RPMI8226 (cell line): ENCODE data around the gene OCLN.
"Not testable (repeated sequence)": the region's sequence is repeated elsewhere in the genome, so short reads cannot be mapped to it uniquely, and the experiment has no call there.

Experiments
- DNase-seq: peaks from one replicate; pipeline ENCODE4 v3.0.0-alpha.2; 2015

Gene OCLN

DNA sequence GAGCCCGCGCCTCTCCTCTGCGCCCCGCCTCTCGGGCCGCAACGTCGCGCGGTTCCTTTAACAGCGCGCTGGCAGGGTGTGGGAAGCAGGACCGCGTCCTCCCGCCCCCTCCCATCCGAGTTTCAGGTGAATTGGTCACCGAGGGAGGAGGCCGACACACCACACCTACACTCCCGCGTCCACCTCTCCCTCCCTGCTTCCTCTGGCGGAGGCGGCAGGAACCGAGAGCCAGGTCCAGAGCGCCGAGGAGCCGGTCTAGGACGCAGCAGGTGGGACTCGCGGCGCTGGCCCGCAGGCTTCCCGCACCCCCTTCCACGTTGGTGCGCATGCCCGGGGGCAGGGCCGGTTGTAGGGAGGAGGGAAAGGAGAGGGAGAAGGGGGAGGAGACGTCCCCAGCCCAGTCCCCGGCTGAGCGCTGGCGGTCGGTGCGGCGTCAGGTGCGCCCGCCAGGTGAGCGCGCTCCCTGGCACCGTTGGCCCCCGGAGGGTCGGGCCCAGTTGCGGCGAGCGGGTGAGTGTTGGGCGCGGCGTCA is at the start of gene OCLN:
Gene OCLN (plus strand): TSS at position 400 of the 532 bp plus-strand sequence. CDS start 11,455 bp downstream, outside the sequence.
- DNase-seq: peak; percentile 83

DNA sequence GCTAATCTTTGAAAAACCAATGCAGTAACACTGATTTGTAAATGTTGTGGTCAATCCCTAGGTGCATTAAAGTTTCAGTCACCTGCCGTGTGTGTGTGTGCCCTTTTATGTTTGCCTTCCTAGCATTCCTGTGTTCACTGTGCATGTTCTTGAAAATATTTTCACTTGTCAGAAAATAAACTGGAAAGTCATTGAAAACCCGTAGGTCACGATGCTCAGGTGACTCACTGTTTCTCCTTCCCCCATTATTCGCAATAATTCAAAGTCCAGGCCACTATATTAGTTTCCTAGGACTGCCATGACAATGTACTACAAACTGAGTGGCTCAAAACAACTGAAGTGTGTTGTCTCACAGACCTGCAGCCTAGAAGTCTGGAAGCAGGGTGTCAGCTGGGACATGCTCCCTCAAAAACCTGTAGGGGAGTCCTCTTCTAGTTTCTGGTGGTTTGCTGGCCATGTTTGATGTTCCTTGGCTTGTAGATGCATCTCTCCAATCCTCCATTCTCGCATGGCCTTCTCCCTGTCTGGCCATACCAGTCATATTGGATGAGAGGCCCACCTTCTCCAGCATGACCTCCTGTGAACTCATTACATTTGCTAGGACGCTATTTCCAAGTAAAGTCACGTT is 48.3 kb upstream of the OCLN start:
- no peak for DNase-seq

- DNase-seq: no peak
Observed at GRCh38 chr5:69449511-69449910, 43.1 kb upstream of the OCLN start.

- no peak for DNase-seq
Observed at GRCh38 chr5:69450116-69450515, 42.5 kb upstream of the OCLN start.

- not testable (repeated sequence) for DNase-seq
Observed at GRCh38 chr5:69450527-69450926, 42.1 kb upstream of the OCLN start.

GRCh38 chr5:69451941-69452647 is 40.5 kb upstream of the OCLN start:
- no peak for DNase-seq

DNA sequence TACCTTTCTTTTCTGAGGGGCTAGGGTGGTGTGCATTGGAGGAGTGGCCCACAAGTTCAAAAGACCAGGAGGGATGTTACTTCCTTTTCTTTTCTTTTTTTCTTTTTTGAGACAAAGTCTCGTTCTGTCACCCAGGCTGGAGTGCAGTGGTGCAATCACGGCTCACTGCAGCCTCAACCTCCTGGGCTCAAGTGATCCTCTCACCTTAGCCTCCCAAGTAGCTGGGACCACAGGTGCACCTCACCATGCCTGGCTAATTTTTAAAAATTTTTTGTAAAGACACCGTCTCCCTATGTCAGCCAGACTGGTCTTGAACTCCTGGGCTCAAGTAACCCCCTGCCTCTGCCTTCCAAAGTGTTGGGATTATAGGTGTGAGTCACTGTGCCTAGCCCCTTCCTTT is 39.1 kb upstream of the OCLN start:
- not testable (repeated sequence) for DNase-seq

DNA sequence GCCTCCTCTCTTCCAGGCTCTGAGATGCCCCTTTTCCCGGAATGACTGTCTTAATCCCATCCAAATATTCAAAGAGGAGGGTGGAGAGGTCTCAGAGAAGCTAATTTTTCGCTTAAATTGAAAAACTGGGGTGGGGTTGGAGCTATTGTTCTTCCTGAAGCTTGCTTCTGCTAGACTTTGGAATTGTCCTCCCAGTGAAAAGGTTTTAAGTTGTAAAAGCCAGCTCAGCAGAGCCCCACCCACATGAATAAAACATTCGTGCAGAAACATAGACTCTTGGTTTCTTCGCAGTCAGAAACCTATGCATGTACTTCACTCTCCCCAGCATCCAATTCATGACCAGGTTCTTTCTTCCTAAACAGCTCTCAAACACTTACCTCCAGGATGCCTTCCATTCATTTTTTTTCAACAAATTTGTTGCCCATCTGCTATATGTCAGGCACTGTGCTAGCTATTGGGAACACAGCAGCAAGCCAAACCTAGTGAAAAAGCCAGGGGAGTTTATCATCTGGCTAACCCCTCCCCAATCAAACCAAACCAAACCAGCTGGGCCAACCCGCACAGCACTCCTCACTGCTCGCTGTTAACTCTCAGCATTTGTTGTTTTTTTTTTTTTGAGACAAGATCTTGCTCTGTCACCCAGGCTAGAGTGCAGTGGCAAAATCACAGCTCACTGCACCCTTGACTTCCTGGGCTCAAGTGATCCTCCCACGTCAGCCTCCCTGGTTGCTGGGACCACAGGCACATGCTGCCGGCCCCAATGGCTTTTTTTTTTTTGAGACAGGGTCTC is 37.9 kb upstream of the OCLN start:
- DNase-seq: no peak

DNA sequence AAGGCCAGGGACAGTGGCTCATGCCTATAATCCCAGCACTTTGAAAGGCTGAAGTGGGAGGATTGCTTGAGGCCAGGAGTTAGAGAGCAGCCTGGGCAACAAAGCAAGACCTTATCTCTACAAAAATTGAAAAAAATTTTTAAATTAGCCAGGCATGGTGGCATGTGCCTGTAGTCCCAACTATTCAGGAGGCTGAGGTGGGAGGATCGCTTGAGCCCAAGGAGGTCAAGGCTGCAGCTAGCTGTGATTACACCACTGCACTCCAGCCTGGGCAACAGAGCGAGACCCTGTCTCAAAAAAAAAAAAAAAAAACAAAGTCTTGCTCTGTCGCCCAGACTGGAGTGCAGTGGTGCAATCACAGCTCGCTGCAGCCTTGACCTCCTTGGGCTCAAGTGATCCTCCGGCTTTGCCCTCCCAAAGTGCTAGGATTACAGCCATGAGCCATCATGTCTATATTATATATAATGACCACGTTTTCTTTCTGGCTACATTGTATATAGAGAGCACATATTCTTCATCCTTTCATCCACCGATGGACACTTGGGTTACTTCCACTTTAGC is 37.1 kb upstream of the OCLN start:
- DNase-seq: not testable (repeated sequence)

GRCh38 chr5:69462170-69462569 is 30.4 kb upstream of the OCLN start:
- no peak for DNase-seq

DNA sequence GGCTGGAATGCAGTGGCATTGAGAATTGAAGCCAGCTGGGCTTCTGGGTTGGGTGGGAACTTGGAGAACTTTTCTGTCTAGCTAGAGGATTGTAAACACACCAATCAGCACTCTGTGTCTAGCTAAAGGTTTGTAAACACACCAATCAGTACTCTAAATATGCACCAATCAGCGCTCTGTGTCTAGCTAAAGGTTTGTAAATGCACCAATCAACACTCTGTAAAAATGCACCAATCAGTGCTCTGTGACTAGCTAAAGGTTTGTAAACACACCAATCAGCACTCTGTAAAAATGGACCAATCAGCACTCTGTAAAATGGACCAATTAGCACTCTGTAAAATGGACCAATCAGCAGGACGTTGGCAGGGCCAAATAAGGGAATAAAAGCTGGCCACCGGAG is 26.2 kb upstream of the OCLN start:
- DNase-seq: not testable (repeated sequence)

DNA sequence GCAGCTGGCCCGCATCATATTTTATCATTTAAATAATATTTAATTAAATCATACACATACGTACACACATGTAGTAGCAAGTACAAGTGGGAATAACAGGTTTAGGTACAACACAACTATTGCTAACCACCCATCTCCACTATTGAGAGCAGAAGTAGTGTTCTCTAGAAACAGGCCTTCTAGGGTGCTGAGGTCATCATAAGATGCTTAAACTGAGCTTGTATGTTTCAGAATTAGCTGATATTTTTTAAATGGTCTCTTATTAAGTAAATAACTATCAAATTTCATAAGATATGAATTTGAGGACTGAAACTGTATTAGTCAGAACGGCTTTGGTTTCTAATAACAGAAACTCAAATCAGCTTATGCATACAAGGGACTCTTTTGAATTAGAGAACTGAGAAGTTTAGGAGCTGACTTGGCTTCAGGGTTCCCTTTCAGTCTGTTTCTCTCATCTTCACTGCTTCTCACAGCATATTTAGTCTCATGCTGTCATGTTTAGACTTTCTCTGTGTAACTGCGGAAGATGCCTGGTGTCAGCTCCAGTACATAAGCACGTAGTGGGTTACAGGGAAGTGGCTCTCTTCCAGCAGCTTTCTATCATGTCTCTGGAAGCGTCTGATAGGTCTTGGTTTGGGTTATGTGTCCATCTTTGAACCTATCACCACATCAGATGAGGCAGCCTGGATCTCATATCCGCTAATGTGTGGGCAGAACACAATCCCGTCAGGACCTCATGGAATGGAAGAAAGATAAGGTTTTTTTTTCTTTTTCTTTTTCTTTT is 25.0 kb upstream of the OCLN start:
- DNase-seq: peak; percentile 6

- no peak for DNase-seq
Observed at GRCh38 chr5:69468631-69469030, 24.0 kb upstream of the OCLN start.

DNA sequence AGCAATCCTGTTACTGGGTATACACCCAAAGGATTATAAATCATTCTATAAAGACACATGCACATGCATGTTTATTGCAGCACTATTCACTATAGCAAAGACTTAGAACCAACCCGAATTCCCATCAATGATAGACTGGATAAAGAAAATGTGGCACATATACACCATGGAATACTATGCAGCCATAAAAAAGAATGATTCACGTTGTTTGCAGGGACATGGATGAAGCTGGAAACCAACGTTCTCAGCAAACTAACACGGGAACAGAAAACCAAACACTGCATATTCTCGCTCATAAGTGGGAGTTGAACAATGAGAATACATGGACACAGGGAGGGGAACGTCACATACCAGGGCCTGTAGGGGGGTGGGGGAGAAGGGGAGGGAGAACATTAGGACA is 21.1 kb upstream of the OCLN start:
- not testable (repeated sequence) for DNase-seq

DNA sequence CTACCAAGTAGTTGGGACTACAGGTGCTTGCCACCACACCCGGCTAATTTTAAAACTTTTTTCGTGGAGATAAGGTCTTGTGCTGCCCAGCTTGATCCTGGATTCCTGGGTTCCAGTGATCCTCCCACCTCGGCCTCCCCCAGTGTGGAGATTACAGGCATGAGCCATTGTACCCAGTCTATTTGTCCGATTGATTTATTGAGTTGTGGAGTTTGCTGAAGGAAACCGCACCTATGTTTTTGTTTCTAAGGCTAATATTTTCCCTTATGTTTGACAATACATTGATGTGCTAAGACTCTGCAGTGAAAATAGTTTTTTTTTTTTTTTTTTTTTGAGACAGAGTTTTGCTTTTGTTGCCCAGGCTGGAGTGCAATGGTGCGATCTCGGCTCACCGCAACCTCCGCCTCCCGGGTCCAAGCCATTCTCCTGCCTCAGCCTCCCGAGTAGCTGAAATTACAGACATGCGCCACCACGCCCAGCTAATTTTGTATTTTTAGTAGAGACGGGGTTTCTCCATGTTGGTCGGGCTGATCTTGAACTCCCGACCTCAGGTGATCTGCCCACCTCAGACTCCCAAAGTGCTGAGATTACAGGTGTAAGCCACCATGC is 20.0 kb upstream of the OCLN start:
- not testable (repeated sequence) for DNase-seq

DNA sequence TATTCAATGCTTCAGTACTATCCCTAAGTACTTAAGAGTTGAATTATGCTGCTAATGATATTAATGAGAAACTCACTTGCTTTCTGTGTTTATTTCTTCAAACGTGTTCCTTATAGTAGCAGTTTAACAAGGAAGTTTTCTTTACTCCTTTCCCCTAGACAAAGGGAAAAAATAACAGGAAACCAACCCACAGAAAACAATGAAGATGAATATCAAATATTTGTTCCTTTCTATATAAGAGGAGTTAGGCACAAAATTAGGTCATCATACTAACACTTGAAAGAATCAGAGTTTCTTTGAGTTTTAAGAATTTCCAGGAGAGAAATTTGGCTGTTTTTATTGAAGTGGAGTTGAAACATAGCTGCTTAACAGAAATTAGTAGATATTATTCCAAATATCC is 15.4 kb upstream of the OCLN start:
- DNase-seq: no peak

- not testable (repeated sequence) for DNase-seq
Observed at GRCh38 chr5:69478296-69478695, 14.3 kb upstream of the OCLN start.

GRCh38 chr5:69484891-69485290 is 7.7 kb upstream of the OCLN start:
- DNase-seq: no peak

- DNase-seq: no peak
Observed at GRCh38 chr5:69485471-69485870, 7.1 kb upstream of the OCLN start.

- DNase-seq: no peak
Observed at GRCh38 chr5:69489246-69489645, 3.3 kb upstream of the OCLN start.

DNA sequence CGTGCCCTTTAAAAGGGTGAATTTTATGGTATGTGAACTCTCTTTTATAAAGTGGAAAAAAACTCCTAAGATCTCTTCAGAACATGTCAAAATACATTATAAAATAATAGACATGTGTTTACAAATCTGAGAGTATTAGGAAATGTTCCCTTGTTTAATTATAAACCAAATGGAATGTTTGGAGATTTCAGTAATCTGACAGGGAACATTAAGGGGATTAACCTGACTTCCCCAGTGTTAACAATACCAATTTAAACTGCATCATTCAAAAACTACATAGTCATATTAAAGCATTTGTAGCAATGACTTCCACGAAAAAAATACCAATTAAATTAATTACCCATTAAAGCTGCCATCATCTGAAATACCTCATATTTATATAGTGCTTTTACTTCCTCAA is 1.6 kb upstream of the OCLN start:
- no peak for DNase-seq

- DNase-seq: no peak
Observed at GRCh38 chr5:69491838-69492390, 676 bp upstream of the OCLN start.
